GM23338 (cell line): ENCODE data around the gene MMD. TPM values are rescaled to one million over a fixed set of nuclear protein-coding genes. Genes with fewer than 3 reads are reported as not detected.

Source experiments
- ATAC-seq: fragments of 200-7000 bp; cut with Tn5 transposase; 3 replicates; pipeline ENCODE4 v1.9.1; 2020
- DNase-seq: peaks from one replicate; pipeline ENCODE4 v3.0.0-alpha.2; 2015; ENCODE audit warnings: low spot score
- H2AFZ ChIP-seq: fragments of 200-600 bp; sonication (generic); 2 replicates; pipeline ENCODE4 v1.8.0; 2016; ENCODE audit warnings: antibody characterized with exemption, mild to moderate bottlenecking, moderate library complexity
- H3F3A ChIP-seq: fragments of 200-600 bp; sonication (generic); replicated peaks from 2 replicates; pipeline ENCODE4 v1.8.0; 2017; ENCODE audit warnings: antibody characterized with exemption, mixed run types, low read depth
- H3K27ac ChIP-seq: fragments of 200-600 bp; sonication (generic); 2 replicates; pipeline ENCODE4 v1.6.1; 2016; ENCODE audit warnings: low read depth
- H3K27me3 ChIP-seq: fragments of 200-600 bp; sonication (generic); 2 replicates; pipeline ENCODE4 v1.8.0; 2016; ENCODE audit warnings: mild to moderate bottlenecking, mixed run types, moderate library complexity; ENCODE audit not compliant: insufficient read depth
- H3K36me3 ChIP-seq: fragments of 200-600 bp; sonication (generic); 2 replicates; pipeline ENCODE4 v1.8.0; 2016; ENCODE audit warnings: mild to moderate bottlenecking; ENCODE audit not compliant: insufficient read depth
- H3K4me1 ChIP-seq: fragments of 200-600 bp; sonication (generic); 2 replicates; pipeline ENCODE4 v1.8.0; 2016; ENCODE audit warnings: mild to moderate bottlenecking, moderate library complexity; ENCODE audit not compliant: insufficient read depth
- H3K4me2 ChIP-seq: fragments of 200-600 bp; sonication (generic); 2 replicates; pipeline ENCODE4 v1.7.1; 2017; ENCODE audit warnings: mixed run types
- H3K4me3 ChIP-seq: fragments of 200-600 bp; sonication (generic); 2 replicates; pipeline ENCODE4 v1.6.1; 2016; ENCODE audit warnings: mixed run types
- H3K79me2 ChIP-seq: fragments of 200-600 bp; sonication (generic); replicated peaks from 2 replicates; pipeline ENCODE4 v1.8.0; 2017; ENCODE audit warnings: mild to moderate bottlenecking; ENCODE audit not compliant: insufficient read depth
- H3K9me2 ChIP-seq: fragments of 200-600 bp; sonication (generic); 2 replicates; pipeline ENCODE4 v1.8.0; 2017; ENCODE audit not compliant: insufficient read depth
- H4K20me1 ChIP-seq: fragments of 200-600 bp; sonication (generic); replicated peaks from 2 replicates; pipeline ENCODE4 v1.8.0; 2017; ENCODE audit warnings: mild to moderate bottlenecking; ENCODE audit not compliant: insufficient read depth
- H3K27ac Mint-ChIP-seq: 2 replicates; pipeline ENCODE4 v1.8.0; 2020; ENCODE audit warnings: inconsistent platforms, mild to moderate bottlenecking, moderate library complexity, mixed read lengths
- H3K27me3 Mint-ChIP-seq: 3 replicates; pipeline ENCODE4 v1.8.0; 2022; ENCODE audit warnings: low read depth, mild to moderate bottlenecking, moderate library complexity, mixed read lengths, inconsistent platforms; ENCODE audit not compliant: insufficient read depth, poor library complexity
- H3K36me3 Mint-ChIP-seq: 3 replicates; pipeline ENCODE4 v1.8.0; 2021; ENCODE audit warnings: low read depth, mild to moderate bottlenecking, inconsistent platforms, moderate library complexity, mixed read lengths
- H3K4me1 Mint-ChIP-seq: 3 replicates; pipeline ENCODE4 v1.8.0; 2020; ENCODE audit warnings: mild to moderate bottlenecking, inconsistent platforms, mixed read lengths
- H3K4me3 Mint-ChIP-seq: 3 replicates; pipeline ENCODE4 v1.8.0; 2021; ENCODE audit warnings: moderate library complexity, mild to moderate bottlenecking, inconsistent platforms, mixed read lengths
- H3K9me3 Mint-ChIP-seq: 3 replicates; pipeline ENCODE4 v1.8.0; 2020; ENCODE audit warnings: moderate library complexity, mild to moderate bottlenecking, inconsistent platforms, mixed read lengths
- CTCF ChIP-seq, 2 experiments: fragments of 200-600 bp in 1 of 2; sonication (generic) in 1 of 2; conservative IDR thresholded peaks; 2 replicates each; pipeline versions ENCODE4 v1.5.1 to v1.6.1; 2016 to 2017; ENCODE audit warnings: antibody characterized with exemption in 2 of 2, low read depth in 2 of 2, mild to moderate bottlenecking in 2 of 2, moderate library complexity in 1 of 2
- EZH2 ChIP-seq: fragments of 200-600 bp; sonication (generic); IDR thresholded peaks from one replicate; pipeline ENCODE4 v1.8.0; 2017; ENCODE audit warnings: antibody characterized with exemption, mild to moderate bottlenecking, low read depth; ENCODE audit not compliant: unreplicated experiment
- EZH2phosphoT487 ChIP-seq: fragments of 200-600 bp; sonication (generic); IDR thresholded peaks from one replicate; pipeline ENCODE4 v1.8.1; 2018; ENCODE audit warnings: antibody characterized with exemption; ENCODE audit not compliant: unreplicated experiment
- JUNB ChIP-seq: IDR thresholded peaks from one replicate; pipeline ENCODE4 v1.6.1; 2016; ENCODE audit warnings: antibody characterized with exemption; ENCODE audit not compliant: unreplicated experiment
- NANOG ChIP-seq: IDR thresholded peaks from 2 replicates; pipeline ENCODE4 v1.6.1; 2016; ENCODE audit warnings: antibody characterized with exemption, borderline replicate concordance
- REST ChIP-seq: IDR thresholded peaks from one replicate; pipeline ENCODE4 v1.6.1; 2018; ENCODE audit warnings: antibody characterized with exemption; ENCODE audit not compliant: unreplicated experiment
- ZNF114 ChIP-seq: fragments of 250-450 bp; sonication (Bioruptor Pico); IDR thresholded peaks from 2 replicates; pipeline ENCODE4 v1.5.0; 2020; ENCODE audit warnings: mild to moderate bottlenecking, moderate library complexity
- polyA plus RNA-seq: library from polyadenylated mRNA; unstranded; fragments of >200 nt; fragmentation: Nextera tagmentation; extraction: Ambion mirVana; gene quantifications from 2 replicates; pipeline ENCODE4 v1.2.1, GENCODE V29; 2016
- total RNA-seq: library from RNA; depleted of rRNA; stranded (reverse); fragments of >200 nt; shearing (Covaris generic); gene quantifications from 2 replicates; pipeline ENCODE4 v1.2.3, GENCODE V29; 2014
- TF ChIP-seq, protein P1 (sequence below): fragments of 250-450 bp; sonication (Bioruptor Pico); IDR thresholded peaks from 2 replicates; pipeline ENCODE4 v1.5.0; 2020; ENCODE audit warnings: mild to moderate bottlenecking, moderate library complexity

MMD gene
- total and polyA plus RNA-seq, 2 experiments from 2014 or later = 46.4 to 47.0 TPM

- no peak for ATAC-seq
- no peaks in the 10 kb centered on the region for H3K36me3 ChIP-seq
- no peaks in the 10 kb centered on the region for H3K4me1 ChIP-seq
- no peak overlapping the region for H3K27ac ChIP-seq
- H3K9me2 ChIP-seq = no peaks in the 10 kb centered on the region
- no peak overlapping the region for H3K4me2 ChIP-seq
- no peak overlapping the region for H3K4me3 ChIP-seq
- TF ChIP-seq EZH2 (no peak), NANOG (no peak), EZH2phosphoT487 (no peak), ZNF114 (CRISPR knock-in tag) (no peak)
- Mint-ChIP-seq H3K27me3 (peaks cover 4% of the 10 kb centered on the region), H3K4me3 (no peak overlapping the region), H3K9me3 (no peaks in the 10 kb centered on the region), H3K36me3 (no peaks in the 10 kb centered on the region), H3K4me1 (no peaks in the 10 kb centered on the region), H3K27ac (no peak overlapping the region)
- no peaks in the 10 kb centered on the region for H3K79me2 ChIP-seq
- H3K27me3 ChIP-seq = no peaks in the 10 kb centered on the region
- H4K20me1 ChIP-seq = no peaks in the 10 kb centered on the region
- no peak overlapping the region for H2AFZ ChIP-seq
- H3F3A ChIP-seq = no peaks in the 10 kb centered on the region
- DNase-seq = no peak
These were observed 34.8 kb downstream of the MMD start for GRCh38 chr17:55386796-55387332.

DNA sequence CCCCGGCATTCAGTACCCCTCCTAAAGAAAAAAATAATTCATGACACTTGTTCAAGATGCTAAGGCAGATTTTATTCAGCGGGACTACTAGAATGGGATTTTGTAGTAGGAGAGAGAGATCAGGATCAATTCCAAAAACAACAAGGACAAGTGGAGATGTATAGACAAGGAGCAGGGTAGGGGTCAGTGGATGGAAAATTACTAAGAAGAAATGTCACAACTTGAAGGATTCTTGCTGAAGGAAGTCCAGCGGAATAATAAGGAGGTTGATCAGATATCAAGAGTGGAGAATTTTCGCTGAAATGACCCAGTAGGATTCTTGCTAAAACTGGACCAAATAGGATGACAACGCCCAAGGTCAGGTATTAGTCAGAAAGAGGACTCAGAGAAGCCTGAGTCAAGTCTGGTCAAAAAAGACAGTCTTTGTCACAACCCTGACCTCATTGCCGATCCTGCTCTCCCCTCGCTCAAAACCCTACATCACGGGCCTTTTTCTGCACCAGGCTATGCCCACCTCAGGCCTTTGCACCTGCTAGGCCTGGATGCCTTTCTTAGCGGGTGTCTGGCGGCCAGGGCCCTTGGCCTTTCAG, 36.9 kb downstream of the MMD start:
- Histone ChIP-seq H3K79me2 (no peaks in the 10 kb centered on the region), H3K4me3 (no peak overlapping the region), H3K4me1 (no peaks in the 10 kb centered on the region), H3K27ac (no peak overlapping the region), H3K4me2 (no peak overlapping the region), H3K36me3 (no peaks in the 10 kb centered on the region), H3F3A (no peaks in the 10 kb centered on the region), H4K20me1 (no peaks in the 10 kb centered on the region), H2AFZ (no peak overlapping the region), H3K9me2 (no peaks in the 10 kb centered on the region), H3K27me3 (no peaks in the 10 kb centered on the region)
- Mint-ChIP-seq H3K9me3 (no peaks in the 10 kb centered on the region), H3K36me3 (no peaks in the 10 kb centered on the region), H3K4me3 (no peak overlapping the region), H3K27ac (no peak overlapping the region), H3K27me3 (no peaks in the 10 kb centered on the region), H3K4me1 (no peaks in the 10 kb centered on the region)
- ATAC-seq (no peak), DNase-seq (no peak)
- TF ChIP-seq JUNB (no peak), CTCF (conservative IDR thresholded peaks at IDR 0.05; ENCODE audit: low read depth in 2 of 2) (no peak), EZH2phosphoT487 (no peak), REST (no peak), EZH2 (no peak)
- TF ChIP-seq, protein P1, sequence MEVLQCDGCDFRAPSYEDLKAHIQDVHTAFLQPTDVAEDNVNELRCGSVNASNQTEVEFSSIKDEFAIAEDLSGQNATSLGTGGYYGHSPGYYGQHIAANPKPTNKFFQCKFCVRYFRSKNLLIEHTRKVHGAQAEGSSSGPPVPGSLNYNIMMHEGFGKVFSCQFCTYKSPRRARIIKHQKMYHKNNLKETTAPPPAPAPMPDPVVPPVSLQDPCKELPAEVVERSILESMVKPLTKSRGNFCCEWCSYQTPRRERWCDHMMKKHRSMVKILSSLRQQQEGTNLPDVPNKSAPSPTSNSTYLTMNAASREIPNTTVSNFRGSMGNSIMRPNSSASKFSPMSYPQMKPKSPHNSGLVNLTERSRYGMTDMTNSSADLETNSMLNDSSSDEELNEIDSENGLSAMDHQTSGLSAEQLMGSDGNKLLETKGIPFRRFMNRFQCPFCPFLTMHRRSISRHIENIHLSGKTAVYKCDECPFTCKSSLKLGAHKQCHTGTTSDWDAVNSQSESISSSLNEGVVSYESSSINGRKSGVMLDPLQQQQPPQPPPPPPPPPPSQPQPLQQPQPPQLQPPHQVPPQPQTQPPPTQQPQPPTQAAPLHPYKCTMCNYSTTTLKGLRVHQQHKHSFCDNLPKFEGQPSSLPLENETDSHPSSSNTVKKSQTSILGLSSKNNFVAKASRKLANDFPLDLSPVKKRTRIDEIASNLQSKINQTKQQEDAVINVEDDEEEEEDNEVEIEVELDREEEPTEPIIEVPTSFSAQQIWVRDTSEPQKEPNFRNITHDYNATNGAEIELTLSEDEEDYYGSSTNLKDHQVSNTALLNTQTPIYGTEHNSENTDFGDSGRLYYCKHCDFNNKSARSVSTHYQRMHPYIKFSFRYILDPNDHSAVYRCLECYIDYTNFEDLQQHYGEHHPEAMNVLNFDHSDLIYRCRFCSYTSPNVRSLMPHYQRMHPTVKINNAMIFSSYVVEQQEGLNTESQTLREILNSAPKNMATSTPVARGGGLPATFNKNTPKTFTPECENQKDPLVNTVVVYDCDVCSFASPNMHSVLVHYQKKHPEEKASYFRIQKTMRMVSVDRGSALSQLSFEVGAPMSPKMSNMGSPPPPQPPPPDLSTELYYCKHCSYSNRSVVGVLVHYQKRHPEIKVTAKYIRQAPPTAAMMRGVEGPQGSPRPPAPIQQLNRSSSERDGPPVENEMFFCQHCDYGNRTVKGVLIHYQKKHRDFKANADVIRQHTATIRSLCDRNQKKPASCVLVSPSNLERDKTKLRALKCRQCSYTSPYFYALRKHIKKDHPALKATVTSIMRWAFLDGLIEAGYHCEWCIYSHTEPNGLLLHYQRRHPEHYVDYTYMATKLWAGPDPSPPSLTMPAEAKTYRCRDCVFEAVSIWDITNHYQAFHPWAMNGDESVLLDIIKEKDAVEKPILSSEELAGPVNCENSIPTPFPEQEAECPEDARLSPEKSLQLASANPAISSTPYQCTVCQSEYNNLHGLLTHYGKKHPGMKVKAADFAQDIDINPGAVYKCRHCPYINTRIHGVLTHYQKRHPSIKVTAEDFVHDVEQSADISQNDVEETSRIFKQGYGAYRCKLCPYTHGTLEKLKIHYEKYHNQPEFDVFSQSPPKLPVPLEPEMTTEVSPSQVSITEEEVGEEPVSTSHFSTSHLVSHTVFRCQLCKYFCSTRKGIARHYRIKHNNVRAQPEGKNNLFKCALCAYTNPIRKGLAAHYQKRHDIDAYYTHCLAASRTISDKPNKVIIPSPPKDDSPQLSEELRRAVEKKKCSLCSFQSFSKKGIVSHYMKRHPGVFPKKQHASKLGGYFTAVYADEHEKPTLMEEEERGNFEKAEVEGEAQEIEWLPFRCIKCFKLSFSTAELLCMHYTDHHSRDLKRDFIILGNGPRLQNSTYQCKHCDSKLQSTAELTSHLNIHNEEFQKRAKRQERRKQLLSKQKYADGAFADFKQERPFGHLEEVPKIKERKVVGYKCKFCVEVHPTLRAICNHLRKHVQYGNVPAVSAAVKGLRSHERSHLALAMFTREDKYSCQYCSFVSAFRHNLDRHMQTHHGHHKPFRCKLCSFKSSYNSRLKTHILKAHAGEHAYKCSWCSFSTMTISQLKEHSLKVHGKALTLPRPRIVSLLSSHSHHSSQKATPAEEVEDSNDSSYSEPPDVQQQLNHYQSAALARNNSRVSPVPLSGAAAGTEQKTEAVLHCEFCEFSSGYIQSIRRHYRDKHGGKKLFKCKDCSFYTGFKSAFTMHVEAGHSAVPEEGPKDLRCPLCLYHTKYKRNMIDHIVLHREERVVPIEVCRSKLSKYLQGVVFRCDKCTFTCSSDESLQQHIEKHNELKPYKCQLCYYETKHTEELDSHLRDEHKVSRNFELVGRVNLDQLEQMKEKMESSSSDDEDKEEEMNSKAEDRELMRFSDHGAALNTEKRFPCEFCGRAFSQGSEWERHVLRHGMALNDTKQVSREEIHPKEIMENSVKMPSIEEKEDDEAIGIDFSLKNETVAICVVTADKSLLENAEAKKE (CRISPR knock-in tag) = no peak
